Measurements from ENCODE around the gene RALBP1.
"Not testable (repeated sequence)": the region's sequence is repeated elsewhere in the genome, so short reads cannot be mapped to it uniquely, and the experiment has no call there.

The RALBP1 gene

GRCh38 chr18:9429662-9429993 lies 45.7 kb upstream of the RALBP1 start:
- H3K4me2 ChIP-seq (ENCODE audit: insufficient read depth, low read length, poor library complexity, severe bottlenecking): no peak overlapping the region
- no peak overlapping the region for H4K8ac ChIP-seq (ENCODE audit: low read depth, low read length)
- H2BK5ac ChIP-seq (ENCODE audit: low read length): no peak overlapping the region
- WGBS, 2 donors (ENCODE audit: extremely low coverage in 2 of 2, insufficient read length in 2 of 2, insufficient replicate concordance in 1 of 2): no CpG with 5 or more reads among the region's 3 CpGs
- H2BK120ac ChIP-seq (ENCODE audit: low read depth, low read length): no peak overlapping the region
- no peak overlapping the region for H2BK15ac ChIP-seq (ENCODE audit: low read length)
- no peaks in the 10 kb centered on the region for H3K79me1 ChIP-seq (ENCODE audit: low read depth, low read length)
- H3K23ac ChIP-seq (ENCODE audit: low read depth, low read length, poor library complexity): no peak overlapping the region
- H3K9ac ChIP-seq (ENCODE audit: low read depth, low read length, poor library complexity): no peak overlapping the region
- DNase-seq (ENCODE audit: low spot score): no peak
- no peak overlapping the region for H3K14ac ChIP-seq (ENCODE audit: low read length)
- H2AFZ ChIP-seq (ENCODE audit: low read length): no peak overlapping the region
- H3K9me3 ChIP-seq (replicated peaks in 1 of 2; ENCODE audit: control insufficient read depth in 2 of 2, insufficient read depth in 1 of 2, low read depth in 1 of 2, low read length in 2 of 2): peaks cover 0 to 3% of the 10 kb centered on the region in 2 donors
- no peak overlapping the region for H3K18ac ChIP-seq (ENCODE audit: low read length)
- peaks cover 0 to 1% of the 10 kb centered on the region in 2 donors for H3K36me3 ChIP-seq (replicated peaks in 1 of 2; ENCODE audit: control insufficient read depth in 2 of 2, insufficient read depth in 2 of 2, low read length in 2 of 2)
- H3K27ac ChIP-seq (replicated peaks; ENCODE audit: low read length): no peak overlapping the region
- H3K27me3 ChIP-seq (ENCODE audit: control insufficient read depth in 3 of 3, insufficient read depth in 3 of 3, low read depth in 1 of 3, low read length in 3 of 3): no peaks in the 10 kb centered on the region
- H3K4me1 ChIP-seq (ENCODE audit: control insufficient read depth in 2 of 2, insufficient read depth in 1 of 2, low read depth in 1 of 2, low read length in 2 of 2): peaks cover 3 to 11% of the 10 kb centered on the region in 2 donors
- no peak overlapping the region for H2BK12ac ChIP-seq (ENCODE audit: low read length)
- H4K91ac ChIP-seq (ENCODE audit: low read depth, low read length, poor library complexity): no peak overlapping the region
- no peak overlapping the region for H3K4ac ChIP-seq (ENCODE audit: low read length)
- no peak overlapping the region for H2AK5ac ChIP-seq (ENCODE audit: low read depth, low read length)
- H3K4me3 ChIP-seq (ENCODE audit: low read length in 2 of 2): no peak overlapping the region

GRCh38 chr18:9430315-9430714 lies 45.0 kb upstream of the RALBP1 start:
- H3K79me1 ChIP-seq (ENCODE audit: low read depth, low read length); H4K91ac ChIP-seq (ENCODE audit: low read depth, low read length, poor library complexity); H3K4me3 ChIP-seq (ENCODE audit: low read length in 2 of 2); H2BK5ac ChIP-seq (ENCODE audit: low read length); H2AFZ ChIP-seq (ENCODE audit: low read length); H3K14ac ChIP-seq (ENCODE audit: low read length); DNase-seq (ENCODE audit: low spot score); H3K9ac ChIP-seq (ENCODE audit: low read depth, low read length, poor library complexity); H4K8ac ChIP-seq (ENCODE audit: low read depth, low read length); H3K4me2 ChIP-seq (ENCODE audit: insufficient read depth, low read length, poor library complexity, severe bottlenecking); H3K18ac ChIP-seq (ENCODE audit: low read length); H2BK120ac ChIP-seq (ENCODE audit: low read depth, low read length); H2BK15ac ChIP-seq (ENCODE audit: low read length); H3K4ac ChIP-seq (ENCODE audit: low read length); H3K27ac ChIP-seq (replicated peaks; ENCODE audit: low read length); H3K23ac ChIP-seq (ENCODE audit: low read depth, low read length, poor library complexity); H2BK12ac ChIP-seq (ENCODE audit: low read length); H2AK5ac ChIP-seq (ENCODE audit: low read depth, low read length); H3K36me3 ChIP-seq (replicated peaks in 1 of 2; ENCODE audit: control insufficient read depth in 2 of 2, insufficient read depth in 2 of 2, low read length in 2 of 2); H3K9me3 ChIP-seq (replicated peaks in 1 of 2; ENCODE audit: control insufficient read depth in 2 of 2, insufficient read depth in 1 of 2, low read depth in 1 of 2, low read length in 2 of 2); H3K27me3 ChIP-seq (ENCODE audit: control insufficient read depth in 3 of 3, insufficient read depth in 3 of 3, low read depth in 1 of 3, low read length in 3 of 3): not testable (repeated sequence)
- WGBS, 2 donors (ENCODE audit: extremely low coverage in 2 of 2, insufficient read length in 2 of 2, insufficient replicate concordance in 1 of 2): no CpG with 5 or more reads among the region's 22 CpGs
- H3K4me1 ChIP-seq (ENCODE audit: control insufficient read depth in 2 of 2, insufficient read depth in 1 of 2, low read depth in 1 of 2, low read length in 2 of 2): peaks cover 3 to 16% of the 10 kb centered on the region in 2 donors

GRCh38 chr18:9431296-9431695 lies 44.0 kb upstream of the RALBP1 start:
- no peaks in the 10 kb centered on the region for H3K79me1 ChIP-seq (ENCODE audit: low read depth, low read length)
- no peak for DNase-seq (ENCODE audit: low spot score)
- no peak overlapping the region for H3K4me2 ChIP-seq (ENCODE audit: insufficient read depth, low read length, poor library complexity, severe bottlenecking)
- H2BK15ac ChIP-seq (ENCODE audit: low read length): no peak overlapping the region
- H2BK5ac ChIP-seq (ENCODE audit: low read length): no peak overlapping the region
- H3K27ac ChIP-seq (replicated peaks; ENCODE audit: low read length): no peak overlapping the region
- no peak overlapping the region for H2AK5ac ChIP-seq (ENCODE audit: low read depth, low read length)
- no peak overlapping the region for H3K9ac ChIP-seq (ENCODE audit: low read depth, low read length, poor library complexity)
- H3K4ac ChIP-seq (ENCODE audit: low read length): no peak overlapping the region
- no peak overlapping the region for H4K8ac ChIP-seq (ENCODE audit: low read depth, low read length)
- no peak overlapping the region for H2BK120ac ChIP-seq (ENCODE audit: low read depth, low read length)
- H3K23ac ChIP-seq (ENCODE audit: low read depth, low read length, poor library complexity): no peak overlapping the region
- H3K18ac ChIP-seq (ENCODE audit: low read length): no peak overlapping the region
- no CpG with 5 or more reads among the region's 6 CpGs for WGBS, 2 donors (ENCODE audit: extremely low coverage in 2 of 2, insufficient read length in 2 of 2, insufficient replicate concordance in 1 of 2)
- no peak overlapping the region for H2AFZ ChIP-seq (ENCODE audit: low read length)
- H3K4me3 ChIP-seq (ENCODE audit: low read length in 2 of 2): no peak overlapping the region
- no peak overlapping the region for H2BK12ac ChIP-seq (ENCODE audit: low read length)
- H3K9me3 ChIP-seq (replicated peaks in 1 of 2; ENCODE audit: control insufficient read depth in 2 of 2, insufficient read depth in 1 of 2, low read depth in 1 of 2, low read length in 2 of 2): peaks cover 0 to 3% of the 10 kb centered on the region in 2 donors
- H3K36me3 ChIP-seq (replicated peaks in 1 of 2; ENCODE audit: control insufficient read depth in 2 of 2, insufficient read depth in 2 of 2, low read length in 2 of 2): peaks cover 0 to 1% of the 10 kb centered on the region in 2 donors
- no peak overlapping the region for H4K91ac ChIP-seq (ENCODE audit: low read depth, low read length, poor library complexity)
- H3K27me3 ChIP-seq (ENCODE audit: control insufficient read depth in 3 of 3, insufficient read depth in 3 of 3, low read depth in 1 of 3, low read length in 3 of 3): no peaks in the 10 kb centered on the region
- no peak overlapping the region for H3K14ac ChIP-seq (ENCODE audit: low read length)
- peaks cover 5 to 17% of the 10 kb centered on the region in 2 donors for H3K4me1 ChIP-seq (ENCODE audit: control insufficient read depth in 2 of 2, insufficient read depth in 1 of 2, low read depth in 1 of 2, low read length in 2 of 2)

GRCh38 chr18:9433122-9433521 lies 42.2 kb upstream of the RALBP1 start:
- DNase-seq (ENCODE audit: low spot score): not testable (repeated sequence)
- WGBS, 2 donors (ENCODE audit: extremely low coverage in 2 of 2, insufficient read length in 2 of 2, insufficient replicate concordance in 1 of 2): no CpG with 5 or more reads among the region's 10 CpGs

More at GRCh38 chr18:9433122-9433521, 42.2 kb upstream of the RALBP1 start:
- not testable (repeated sequence) for H3K4me3 ChIP-seq (ENCODE audit: low read length in 2 of 2); H3K4me2 ChIP-seq (ENCODE audit: insufficient read depth, low read length, poor library complexity, severe bottlenecking); H3K79me1 ChIP-seq (ENCODE audit: low read depth, low read length); H3K4ac ChIP-seq (ENCODE audit: low read length); H4K91ac ChIP-seq (ENCODE audit: low read depth, low read length, poor library complexity); H2AK5ac ChIP-seq (ENCODE audit: low read depth, low read length); H2BK15ac ChIP-seq (ENCODE audit: low read length); H3K27me3 ChIP-seq (ENCODE audit: control insufficient read depth in 3 of 3, insufficient read depth in 3 of 3, low read depth in 1 of 3, low read length in 3 of 3); H4K8ac ChIP-seq (ENCODE audit: low read depth, low read length); H3K14ac ChIP-seq (ENCODE audit: low read length); H3K9ac ChIP-seq (ENCODE audit: low read depth, low read length, poor library complexity); H3K9me3 ChIP-seq (replicated peaks in 1 of 2; ENCODE audit: control insufficient read depth in 2 of 2, insufficient read depth in 1 of 2, low read depth in 1 of 2, low read length in 2 of 2); H2BK5ac ChIP-seq (ENCODE audit: low read length); H3K23ac ChIP-seq (ENCODE audit: low read depth, low read length, poor library complexity); H2BK120ac ChIP-seq (ENCODE audit: low read depth, low read length); H3K36me3 ChIP-seq (replicated peaks in 1 of 2; ENCODE audit: control insufficient read depth in 2 of 2, insufficient read depth in 2 of 2, low read length in 2 of 2)
- Histone ChIP-seq H3K18ac (ENCODE audit: low read length) (peak overlapping the region; percentile 86), H2AFZ (ENCODE audit: low read length) (peak overlapping the region; percentile 92), H2BK12ac (ENCODE audit: low read length) (peak overlapping the region; percentile 1), H3K4me1 (ENCODE audit: control insufficient read depth in 2 of 2, insufficient read depth in 1 of 2, low read depth in 1 of 2, low read length in 2 of 2) (peaks cover 11 to 17% of the 10 kb centered on the region in 2 donors), H3K27ac (replicated peaks; ENCODE audit: low read length) (peak overlapping the region; percentile 99)

Data from neuronal stem cell (in vitro differentiated cells).